ENCODE results near the gene SAP25. TPM values are rescaled to one million over a fixed set of nuclear protein-coding genes. Genes with fewer than 3 reads are reported as not detected.
"Not testable (repeated sequence)": the region's sequence is repeated elsewhere in the genome, so short reads cannot be mapped to it uniquely, and the experiment has no call there.

Gene SAP25
- total and polyA plus RNA-seq, 2 donors (not counting 1 experiment from before 2014, with no cell fraction given): 51.7 to 71.9 TPM

DNA sequence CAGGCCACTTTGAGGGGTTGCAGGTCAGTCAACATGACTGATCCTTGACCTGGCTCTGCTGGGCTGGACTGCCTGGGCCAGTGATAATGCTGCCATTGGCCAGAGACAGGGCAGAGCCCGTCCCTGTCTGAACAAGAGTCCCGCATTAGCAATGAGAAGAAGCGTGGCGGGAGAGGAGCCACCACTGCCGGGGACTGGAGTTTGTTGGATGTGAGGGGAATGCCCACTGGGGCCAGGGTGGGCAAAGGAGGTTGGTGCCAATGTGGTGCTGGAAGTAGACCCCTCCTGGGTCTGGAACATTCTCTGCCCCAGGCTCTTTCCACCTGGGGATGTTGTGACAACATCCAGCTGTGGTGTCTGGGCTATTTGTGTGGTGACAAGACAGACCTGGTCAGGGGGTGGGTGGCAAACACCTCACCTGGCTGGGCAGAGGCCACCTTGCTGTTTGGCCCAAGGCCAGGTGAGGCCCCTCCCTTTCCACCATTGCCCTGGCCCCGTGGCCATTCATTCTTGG, 7.6 kb downstream of the SAP25 start:
- Mint-ChIP-seq H3K4me1 (peaks cover 38% of the 10 kb centered on the region), H3K27me3 (no peaks in the 10 kb centered on the region), H3K27ac (no peak overlapping the region), H3K4me3 (no peak overlapping the region), H3K9me3 (ENCODE audit: insufficient read depth) (no peaks in the 10 kb centered on the region)
- ChIA-PET POLR2A (interaction anchor here (1.0 to 1.6 kb wide), 2 partner anchors 18 to 23 kb away, joined by 3 read pairs; no protein-coding TSS in a partner anchor), CTCF (interaction anchor here (1.0 to 9.8 kb wide), 8 partner anchors 11 to 286 kb away, joined by 3 to 226 read pairs (median 6); partner anchors contain the start of genes FBXO24, GIGYF1, LRCH4 and SLC12A9)
- Histone ChIP-seq H3K36me3 (replicated peaks in 1 of 2; ENCODE audit: control extremely low read depth in 1 of 2, control insufficient read depth in 1 of 2, extremely low read depth in 1 of 2, insufficient read depth in 2 of 2, low read length in 1 of 2) (peaks cover 0 to 8% of the 10 kb centered on the region in 2 experiments), H3K9ac (ENCODE audit: low read length) (no peak overlapping the region), H3K9me3 (ENCODE audit: control extremely low read depth in 1 of 3, control insufficient read depth in 2 of 3, insufficient read depth in 1 of 3, low read length in 2 of 3) (no peaks in the 10 kb centered on the region), H3K27me3 (replicated peaks in 1 of 4; ENCODE audit: control extremely low read depth in 1 of 4, control insufficient read depth in 3 of 4, insufficient read depth in 4 of 4, low read length in 3 of 4) (no peaks in the 10 kb centered on the region), H2AFZ (ENCODE audit: insufficient read depth, low read depth, low read length, poor library complexity, severe bottlenecking) (no peak overlapping the region), H3K79me2 (ENCODE audit: control insufficient read depth, insufficient read depth, low read length) (no peaks in the 10 kb centered on the region), H3K27ac (ENCODE audit: low read length in 2 of 2) (no peak overlapping the region), H3K4me3 (ENCODE audit: control extremely low read depth in 1 of 5, extremely low read depth in 1 of 5, insufficient read depth in 1 of 5, low read depth in 2 of 5, low read length in 4 of 5) (no peak overlapping the region), H3K4me2 (replicated peaks; ENCODE audit: low read depth, low read length, poor library complexity, severe bottlenecking) (no peak overlapping the region), H3K4me1 (ENCODE audit: control insufficient read depth in 2 of 2, insufficient read depth in 2 of 2, low read length in 2 of 2) (peaks cover 36 to 45% of the 10 kb centered on the region in 2 donors), H4K20me1 (ENCODE audit: control insufficient read depth, insufficient read depth, low read length, poor library complexity, severe bottlenecking) (peaks cover 3% of the 10 kb centered on the region)
- WGBS (ENCODE audit: insufficient coverage): 93% methylated on average over 5 of the region's 6 CpGs
- no peak for ATAC-seq (ENCODE audit: low read depth)
- intact Hi-C loops (cut with micrococcal nuclease): no loop called here
- DNase-seq: no peak
- TF ChIP-seq, protein P1, sequence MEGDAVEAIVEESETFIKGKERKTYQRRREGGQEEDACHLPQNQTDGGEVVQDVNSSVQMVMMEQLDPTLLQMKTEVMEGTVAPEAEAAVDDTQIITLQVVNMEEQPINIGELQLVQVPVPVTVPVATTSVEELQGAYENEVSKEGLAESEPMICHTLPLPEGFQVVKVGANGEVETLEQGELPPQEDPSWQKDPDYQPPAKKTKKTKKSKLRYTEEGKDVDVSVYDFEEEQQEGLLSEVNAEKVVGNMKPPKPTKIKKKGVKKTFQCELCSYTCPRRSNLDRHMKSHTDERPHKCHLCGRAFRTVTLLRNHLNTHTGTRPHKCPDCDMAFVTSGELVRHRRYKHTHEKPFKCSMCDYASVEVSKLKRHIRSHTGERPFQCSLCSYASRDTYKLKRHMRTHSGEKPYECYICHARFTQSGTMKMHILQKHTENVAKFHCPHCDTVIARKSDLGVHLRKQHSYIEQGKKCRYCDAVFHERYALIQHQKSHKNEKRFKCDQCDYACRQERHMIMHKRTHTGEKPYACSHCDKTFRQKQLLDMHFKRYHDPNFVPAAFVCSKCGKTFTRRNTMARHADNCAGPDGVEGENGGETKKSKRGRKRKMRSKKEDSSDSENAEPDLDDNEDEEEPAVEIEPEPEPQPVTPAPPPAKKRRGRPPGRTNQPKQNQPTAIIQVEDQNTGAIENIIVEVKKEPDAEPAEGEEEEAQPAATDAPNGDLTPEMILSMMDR (IDR thresholded peaks at IDR 0.05): no peak
- TF ChIP-seq EZH2 (IDR thresholded peaks at IDR 0.05; ENCODE audit: borderline replicate concordance, insufficient read depth, low read depth, low read length, poor library complexity, severe bottlenecking): no peak

DNA sequence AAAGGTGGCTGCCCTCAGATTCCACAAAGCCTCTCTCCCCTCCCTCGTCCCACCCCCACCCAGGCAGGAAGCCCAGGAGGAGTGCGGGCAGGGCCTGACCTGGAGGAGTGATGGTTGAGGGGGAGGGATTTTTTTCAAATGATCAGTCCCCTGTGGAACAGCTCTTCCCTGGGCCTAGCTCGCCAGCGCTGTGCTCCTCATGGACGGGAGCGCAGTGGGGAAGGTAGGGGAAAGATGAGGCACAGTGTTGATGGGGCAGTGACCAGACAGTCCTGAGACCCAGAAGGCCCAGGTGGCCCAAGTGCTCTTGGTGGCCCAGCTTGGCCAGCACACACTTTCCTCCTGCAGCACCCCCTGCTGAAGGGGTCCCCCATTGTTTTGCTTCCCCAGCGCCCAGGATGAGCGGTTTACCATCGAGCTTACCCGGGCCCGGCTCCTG, 8.5 kb downstream of the SAP25 start:
- Histone ChIP-seq H3K4me2 (replicated peaks; ENCODE audit: low read depth, low read length, poor library complexity, severe bottlenecking) (no peak overlapping the region), H3K4me1 (ENCODE audit: control insufficient read depth in 2 of 2, insufficient read depth in 2 of 2, low read length in 2 of 2) (peaks cover 28 to 36% of the 10 kb centered on the region in 2 donors), H3K9me3 (ENCODE audit: control extremely low read depth in 1 of 3, control insufficient read depth in 2 of 3, insufficient read depth in 1 of 3, low read length in 2 of 3) (no peaks in the 10 kb centered on the region), H3K27ac (ENCODE audit: low read length in 2 of 2) (no peak overlapping the region), H3K79me2 (ENCODE audit: control insufficient read depth, insufficient read depth, low read length) (no peaks in the 10 kb centered on the region), H2AFZ (ENCODE audit: insufficient read depth, low read depth, low read length, poor library complexity, severe bottlenecking) (no peak overlapping the region), H3K27me3 (replicated peaks in 1 of 4; ENCODE audit: control extremely low read depth in 1 of 4, control insufficient read depth in 3 of 4, insufficient read depth in 4 of 4, low read length in 3 of 4) (no peaks in the 10 kb centered on the region), H3K9ac (ENCODE audit: low read length) (no peak overlapping the region), H3K4me3 (ENCODE audit: control extremely low read depth in 1 of 5, extremely low read depth in 1 of 5, insufficient read depth in 1 of 5, low read depth in 2 of 5, low read length in 4 of 5) (no peak overlapping the region), H3K36me3 (replicated peaks in 1 of 2; ENCODE audit: control extremely low read depth in 1 of 2, control insufficient read depth in 1 of 2, extremely low read depth in 1 of 2, insufficient read depth in 2 of 2, low read length in 1 of 2) (peaks cover 0 to 8% of the 10 kb centered on the region in 2 experiments), H4K20me1 (ENCODE audit: control insufficient read depth, insufficient read depth, low read length, poor library complexity, severe bottlenecking) (no peaks in the 10 kb centered on the region)
- Mint-ChIP-seq H3K4me3 (no peak overlapping the region), H3K27ac (no peak overlapping the region), H3K27me3 (no peaks in the 10 kb centered on the region), H3K9me3 (ENCODE audit: insufficient read depth) (no peaks in the 10 kb centered on the region), H3K4me1 (peaks cover 33% of the 10 kb centered on the region)
- ATAC-seq (ENCODE audit: low read depth): no peak
- WGBS (ENCODE audit: insufficient coverage): 97% methylated on average over 4 of the region's 11 CpGs
- no peak for DNase-seq
- TF ChIP-seq, protein P1 (IDR thresholded peaks at IDR 0.05): no peak
- TF ChIP-seq EZH2 (IDR thresholded peaks at IDR 0.05; ENCODE audit: borderline replicate concordance, insufficient read depth, low read depth, low read length, poor library complexity, severe bottlenecking): no peak
- CTCF ChIA-PET: interaction anchor here (0.6 to 9.8 kb wide), 20 partner anchors 11 to 571 kb away, joined by 3 to 226 read pairs (median 4); partner anchors contain the start of genes AGFG2, FBXO24, GIGYF1 and LRCH4
- POLR2A ChIA-PET: interaction anchor here (1.0 to 1.4 kb wide), 2 partner anchors 19 to 23 kb away, joined by 3 to 5 read pairs; no protein-coding TSS in a partner anchor
- intact Hi-C loops (cut with micrococcal nuclease): no loop called here

DNA sequence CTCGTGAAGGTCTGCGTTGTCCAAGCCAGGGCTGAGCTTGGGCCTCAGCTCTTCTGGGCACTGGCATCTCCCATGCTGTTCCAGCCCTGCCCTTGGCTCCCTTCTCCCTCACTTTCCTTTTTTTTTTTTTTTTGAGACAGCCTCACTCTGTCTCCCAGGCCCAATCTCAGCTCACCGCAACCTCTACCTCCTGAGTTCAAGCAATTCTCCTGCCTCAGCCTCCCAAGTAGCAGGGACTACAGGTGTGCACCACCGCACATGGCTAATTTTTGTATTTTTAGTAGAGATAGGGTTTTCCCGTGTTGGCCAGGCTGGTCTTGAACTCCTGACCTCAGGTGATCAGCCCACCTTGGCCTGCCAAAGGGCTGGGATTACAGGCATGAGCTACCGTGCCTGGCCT, 9.3 kb downstream of the SAP25 start:
- intact Hi-C loops (cut with micrococcal nuclease): loop anchor here (1.0 kb wide), 5 partner anchors 24 to 288 kb away; partner anchors contain the start of gene SLC12A9
- DNase-seq; H2AFZ ChIP-seq (ENCODE audit: insufficient read depth, low read depth, low read length, poor library complexity, severe bottlenecking); H3K9me3 ChIP-seq (ENCODE audit: control extremely low read depth in 1 of 3, control insufficient read depth in 2 of 3, insufficient read depth in 1 of 3, low read length in 2 of 3); H3K27ac Mint-ChIP-seq; H3K27me3 Mint-ChIP-seq; H3K4me2 ChIP-seq (replicated peaks; ENCODE audit: low read depth, low read length, poor library complexity, severe bottlenecking); H3K4me3 Mint-ChIP-seq; H3K79me2 ChIP-seq (ENCODE audit: control insufficient read depth, insufficient read depth, low read length); H3K27ac ChIP-seq (ENCODE audit: low read length in 2 of 2); H3K27me3 ChIP-seq (replicated peaks in 1 of 4; ENCODE audit: control extremely low read depth in 1 of 4, control insufficient read depth in 3 of 4, insufficient read depth in 4 of 4, low read length in 3 of 4); H3K9me3 Mint-ChIP-seq (ENCODE audit: insufficient read depth); H3K36me3 ChIP-seq (replicated peaks in 1 of 2; ENCODE audit: control extremely low read depth in 1 of 2, control insufficient read depth in 1 of 2, extremely low read depth in 1 of 2, insufficient read depth in 2 of 2, low read length in 1 of 2); ATAC-seq (ENCODE audit: low read depth); H3K9ac ChIP-seq (ENCODE audit: low read length); H4K20me1 ChIP-seq (ENCODE audit: control insufficient read depth, insufficient read depth, low read length, poor library complexity, severe bottlenecking); H3K4me3 ChIP-seq (ENCODE audit: control extremely low read depth in 1 of 5, extremely low read depth in 1 of 5, insufficient read depth in 1 of 5, low read depth in 2 of 5, low read length in 4 of 5): not testable (repeated sequence)
- peaks cover 31% of the 10 kb centered on the region for H3K4me1 Mint-ChIP-seq
- POLR2A ChIA-PET: interaction anchor here (0.7 to 1.6 kb wide), 3 partner anchors 20 to 25 kb away, joined by 3 to 5 read pairs (median 4); partner anchors contain the start of genes FBXO24 and LRCH4
- H3K4me1 ChIP-seq (ENCODE audit: control insufficient read depth in 2 of 2, insufficient read depth in 2 of 2, low read length in 2 of 2): peaks cover 25 to 34% of the 10 kb centered on the region in 2 donors
- 86% methylated on average over 3 of the region's 6 CpGs for WGBS (ENCODE audit: insufficient coverage)
- CTCF ChIA-PET: interaction anchor here (0.6 to 9.8 kb wide), 25 partner anchors 10 to 285 kb away, joined by 3 to 226 read pairs (median 4); partner anchors contain the start of genes AGFG2, FBXO24, GIGYF1 and LRCH4
